SH-SY5Y (cell line): ENCODE results near the gene DGKQ.

Source experiments
- GATA2 ChIP-seq: IDR thresholded peaks from 2 replicates; pipeline ENCODE4 v1.6.1; 2011; ENCODE audit warnings: mild to moderate bottlenecking, low read depth, low read length
- GATA3 ChIP-seq: IDR thresholded peaks from 2 replicates; pipeline ENCODE4 v1.6.1; 2011; ENCODE audit warnings: low read depth, mild to moderate bottlenecking, low read length, moderate library complexity

DGKQ gene

GRCh38 chr4:973431-974397 lies at the start of gene DGKQ:
Gene DGKQ (minus strand): TSS chr4:973569. CDS start chr4:973482, 87 bp downstream.
- TF ChIP-seq GATA2, result no peak
- TF ChIP-seq GATA3, result no peak

DNA sequence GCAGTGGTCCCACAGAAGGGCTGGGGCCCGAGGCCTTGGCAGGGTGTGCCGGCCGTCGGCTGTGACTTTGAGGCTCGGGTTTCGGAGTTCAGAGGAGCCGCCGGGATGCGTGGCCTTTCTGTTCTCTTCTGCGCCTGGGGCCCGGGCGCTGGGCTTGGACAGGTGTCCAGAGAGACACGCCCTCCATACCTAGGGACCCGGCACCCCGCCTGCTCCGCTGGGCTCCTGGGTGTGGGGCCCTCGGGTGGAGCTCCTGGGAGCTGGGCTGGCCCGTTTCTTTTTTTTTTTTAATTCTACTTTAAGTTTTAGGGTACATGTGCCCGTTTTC lies 49.3 kb upstream of the DGKQ start:
- TF ChIP-seq GATA2 (no peak), GATA3 (no peak)

GRCh38 chr4:1022051-1022738 lies 48.8 kb upstream of the DGKQ start:
- TF ChIP-seq GATA3 (no peak), GATA2 (no peak)

DNA sequence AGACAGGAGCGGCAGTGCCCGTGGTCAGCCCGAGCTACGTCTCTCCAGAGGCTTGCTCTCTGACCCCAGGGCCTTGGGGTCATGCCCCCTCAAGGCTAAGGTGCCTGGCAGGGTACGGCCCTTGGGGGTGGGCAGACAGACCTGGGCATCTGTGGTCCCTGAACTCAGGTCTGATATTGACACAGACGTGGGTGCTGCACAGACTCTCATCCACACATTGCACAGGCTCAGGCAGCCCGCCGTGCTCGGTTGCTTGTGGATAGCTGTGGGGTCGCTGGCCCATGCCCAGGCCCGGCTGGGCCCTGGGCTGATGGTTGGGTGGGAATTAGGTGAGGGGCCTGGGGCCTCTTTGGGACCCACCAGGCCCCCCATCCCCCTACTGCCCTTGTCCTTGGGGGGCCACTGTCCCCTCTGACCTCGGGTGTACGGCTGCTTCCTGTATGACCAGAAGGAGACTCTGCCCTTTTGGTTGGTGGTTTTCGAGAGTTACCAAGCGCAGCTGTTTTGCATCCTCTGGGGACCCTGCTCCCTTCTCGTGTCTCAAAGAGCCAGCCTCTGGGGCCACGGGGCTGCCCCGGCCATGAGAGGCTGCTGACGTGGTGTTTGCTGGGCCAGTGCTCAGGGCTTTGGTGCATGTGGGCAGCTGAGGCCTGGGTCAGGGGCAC lies 48.1 kb upstream of the DGKQ start:
- TF ChIP-seq GATA3 (no peak), GATA2 (no peak)

- no peak for TF ChIP-seq GATA3
- TF ChIP-seq GATA2, result no peak
Measured at GRCh38 chr4:1019729-1020470, 46.5 kb upstream of the DGKQ start.

DNA sequence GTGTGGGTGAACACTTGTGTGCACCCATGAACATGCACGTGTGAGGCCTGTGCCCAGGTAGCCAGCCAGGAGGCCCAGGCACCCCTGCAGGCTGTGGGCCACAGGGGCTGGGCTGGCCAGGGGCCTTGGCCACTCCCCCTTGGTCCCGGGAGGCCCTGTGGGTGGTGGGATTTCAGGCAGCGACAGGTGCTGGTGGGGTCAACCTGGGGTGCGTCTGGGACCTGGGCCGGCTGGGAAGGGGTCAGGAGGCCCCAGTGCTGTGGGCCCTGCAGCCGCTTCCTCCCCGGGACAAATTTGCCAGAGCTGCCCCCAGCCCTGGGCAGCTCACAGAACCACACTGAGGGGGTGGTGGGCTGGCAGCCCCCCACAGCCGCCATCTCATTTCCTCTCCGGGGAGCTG lies 46.0 kb upstream of the DGKQ start:
- TF ChIP-seq GATA3, result no peak
- TF ChIP-seq GATA2, result no peak

- TF ChIP-seq GATA2, result no peak
- no peak for TF ChIP-seq GATA3
Measured at GRCh38 chr4:1018147-1019020, 45.0 kb upstream of the DGKQ start.

DNA sequence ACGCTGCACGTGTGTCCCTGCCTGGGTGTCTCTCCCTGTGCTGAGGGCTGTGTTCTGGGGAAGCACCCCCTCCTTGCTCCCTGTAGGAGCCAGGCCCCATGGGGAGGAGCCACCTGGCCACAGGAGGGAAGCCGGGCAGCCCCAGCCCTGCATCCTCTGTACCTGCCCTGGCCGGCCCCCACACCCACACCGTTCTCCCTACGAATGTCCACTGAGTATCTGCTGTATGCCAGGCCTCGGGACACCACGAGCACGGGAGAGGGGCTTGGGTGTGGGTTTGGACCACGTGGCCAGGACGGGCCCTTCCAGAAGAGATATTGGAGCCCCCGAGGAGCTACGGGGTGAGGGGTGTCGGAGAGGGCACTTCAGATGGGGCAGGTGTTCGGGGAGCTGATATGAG lies 44.3 kb upstream of the DGKQ start:
- TF ChIP-seq GATA2, result no peak
- no peak for TF ChIP-seq GATA3

DNA sequence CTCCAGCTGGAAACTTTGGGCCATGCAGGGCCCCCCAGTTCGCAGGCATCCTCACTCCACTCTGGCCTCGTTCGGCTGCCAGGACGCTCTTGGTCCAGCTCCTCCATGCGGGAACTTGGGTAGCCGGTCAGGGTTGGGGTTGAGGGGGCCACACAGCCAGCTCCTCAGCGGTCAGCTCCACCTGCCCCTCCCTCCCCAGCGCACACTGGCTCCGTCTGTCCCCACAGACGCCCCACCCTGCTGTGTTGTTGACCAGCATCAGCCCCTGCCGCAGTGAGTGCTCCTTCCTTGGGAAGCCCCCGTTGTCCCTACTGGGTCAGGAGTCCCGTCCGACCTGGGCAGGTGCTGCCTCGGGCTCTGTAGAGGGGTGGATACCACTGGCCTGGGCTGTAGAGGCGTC lies 43.8 kb upstream of the DGKQ start:
- no peak for TF ChIP-seq GATA3

DNA sequence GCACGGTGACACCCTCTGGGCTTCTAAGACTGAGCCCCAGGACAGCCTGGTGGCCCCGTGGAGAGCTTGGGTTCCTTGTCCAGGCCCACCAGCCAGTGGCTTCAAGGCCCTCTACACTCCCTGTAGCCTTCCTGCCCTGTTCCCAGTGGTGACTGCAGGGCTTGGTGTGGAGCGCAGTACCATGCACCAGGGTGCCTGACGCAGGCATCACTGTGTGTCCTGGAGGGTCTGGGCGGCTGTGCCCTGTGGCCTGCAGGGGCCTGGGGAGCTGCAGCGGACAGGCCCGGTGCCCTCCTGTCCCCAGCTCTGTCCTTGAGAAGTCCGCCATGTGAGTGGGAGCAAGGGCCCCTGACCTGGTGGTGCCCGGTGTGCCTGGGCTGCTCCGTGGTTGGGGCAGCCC lies 42.4 kb upstream of the DGKQ start:
- no peak for TF ChIP-seq GATA3
- TF ChIP-seq GATA2, result no peak

DNA sequence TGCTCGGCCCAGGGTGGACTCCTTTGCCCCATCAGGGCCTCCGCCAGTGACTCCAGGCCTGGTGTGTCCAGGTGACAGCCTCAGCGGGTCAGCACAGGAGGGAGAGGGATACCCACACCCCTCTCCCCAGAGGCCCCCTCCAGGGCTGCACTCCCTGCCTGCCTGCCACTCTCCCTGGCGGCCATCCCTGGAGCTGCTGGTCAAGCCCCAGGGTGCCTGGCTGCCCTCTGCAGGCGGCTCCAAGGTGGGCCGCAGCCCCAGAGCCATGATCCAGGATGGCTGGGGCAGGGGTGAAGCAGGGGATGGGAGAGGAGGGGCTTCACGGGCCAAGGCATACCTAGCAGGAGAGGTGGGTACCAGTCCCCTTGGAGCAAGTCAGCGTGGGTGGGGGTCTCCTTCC lies 41.8 kb upstream of the DGKQ start:
- TF ChIP-seq GATA3, result no peak
- no peak for TF ChIP-seq GATA2

DNA sequence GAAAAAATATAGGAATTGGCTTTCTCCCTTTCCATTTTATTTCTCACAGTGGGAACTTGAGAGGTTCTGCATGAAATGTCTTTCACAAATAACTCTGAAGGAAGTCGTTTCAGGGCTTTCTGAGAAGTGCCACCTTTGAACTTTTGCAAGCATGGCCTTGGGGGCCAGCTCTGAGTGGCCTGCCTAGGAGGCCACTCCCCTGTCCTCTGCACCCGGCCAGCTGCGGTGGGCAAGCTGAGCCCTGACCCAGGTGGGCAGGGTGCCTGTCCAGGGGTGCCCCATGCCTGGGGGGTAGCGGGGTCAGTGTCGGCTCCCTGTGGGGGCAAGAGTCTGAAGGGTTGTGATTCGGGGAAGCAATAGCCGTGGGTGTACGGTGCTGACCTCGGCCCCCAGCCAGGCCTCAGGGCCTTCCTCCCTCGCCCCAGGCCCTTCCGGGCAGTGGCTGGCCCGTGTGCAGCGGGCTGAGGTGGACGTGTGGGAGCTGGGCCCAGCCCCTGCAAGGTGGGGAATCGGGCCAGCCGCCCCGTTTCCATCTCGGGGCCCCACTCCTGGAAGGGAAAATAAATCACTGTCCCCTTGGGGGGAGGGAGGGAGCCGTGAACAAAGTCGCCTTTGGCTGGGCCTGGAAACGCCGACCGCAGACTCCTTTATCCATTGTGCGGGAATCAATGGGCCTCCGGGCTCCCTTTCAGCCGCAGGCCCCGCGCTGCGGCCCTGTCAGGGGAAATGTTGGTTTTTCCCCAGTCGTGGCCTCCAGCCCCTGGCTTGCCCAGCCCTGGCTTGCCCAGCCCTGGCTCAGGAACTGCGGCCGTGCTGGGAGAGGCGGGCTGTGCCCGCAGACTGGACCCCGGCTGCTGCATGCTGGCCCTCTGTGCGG lies 41.2 kb upstream of the DGKQ start:
- no peak for TF ChIP-seq GATA2
- TF ChIP-seq GATA3, result no peak
